Urinary bladder (tissue), 4 donors: Measurements from ENCODE around the gene MAD2L1. TPM values are rescaled to one million over a fixed set of nuclear protein-coding genes. Genes with fewer than 3 reads are reported as not detected.
A peak's percentile ranks its signal among the peaks of the same experiment; 100 is the strongest.

Source experiments
- DNase-seq: peaks from one replicate; pipeline ENCODE4 v3.0.0-alpha.2; 2015; ENCODE audit errors: extremely low spot score
- H3K27ac ChIP-seq: one replicate; pipeline ENCODE4 v1.5.1; 2013; ENCODE audit warnings: low read depth, mild to moderate bottlenecking, moderate library complexity
- H3K36me3 ChIP-seq: one replicate; pipeline ENCODE4 v1.6.1; 2013; ENCODE audit warnings: mild to moderate bottlenecking, moderate library complexity; ENCODE audit not compliant: insufficient read depth
- H3K4me1 ChIP-seq: one replicate; pipeline ENCODE4 v1.6.1; 2013; ENCODE audit warnings: mild to moderate bottlenecking, moderate library complexity; ENCODE audit not compliant: insufficient read depth
- H3K4me3 ChIP-seq: one replicate; pipeline ENCODE4 v1.5.1; 2013; ENCODE audit warnings: low read depth, low read length
- WGBS: extraction: QIAGEN DNeasy Blood & Tissue Kit; methylation state at CpG from one replicate; pipeline ENCODE4 v1.1.7; 2013; 5-methylcytosine and 5-hydroxymethylcytosine counted together
- polyA plus RNA-seq: library from polyadenylated mRNA; stranded (reverse); fragments of 200-250 nt; gene quantifications from one replicate; pipeline ENCODE4 v1.2.3, GENCODE V29; 2013
- total RNA-seq: library from RNA; depleted of rRNA; stranded (reverse); fragments of >200 nt; gene quantifications from one replicate; pipeline ENCODE4 v1.2.3, GENCODE V29; 2014
- donor health status: healthy with polysubstance abuse.
- donor health status: healthy.

The MAD2L1 gene
- total and polyA plus RNA-seq, 2 donors = 4.0 to 15.5 TPM

- no peak overlapping the region for H3K27ac ChIP-seq
- H3K4me3 ChIP-seq = no peak overlapping the region
- no peaks in the 10 kb centered on the region for H3K36me3 ChIP-seq
- WGBS = 66% methylated on average over 1 of the region's 1 CpG
- no peak for DNase-seq
- H3K4me1 ChIP-seq = no peaks in the 10 kb centered on the region
These were observed 15.4 kb downstream of the MAD2L1 start for GRCh38 chr4:120051253-120051652.

GRCh38 chr4:120049732-120050494 is 16.7 kb downstream of the MAD2L1 start:
- WGBS = 40% methylated on average over 11 of the region's 11 CpGs

GRCh38 chr4:120043828-120044227 is 22.8 kb downstream of the MAD2L1 start:
- no peak for DNase-seq
- Histone ChIP-seq H3K4me1 (no peaks in the 10 kb centered on the region), H3K36me3 (no peaks in the 10 kb centered on the region), H3K27ac (no peak overlapping the region), H3K4me3 (no peak overlapping the region)
- 91% methylated on average over 4 of the region's 4 CpGs for WGBS

More at GRCh38 chr4:120049732-120050494, 16.7 kb downstream of the MAD2L1 start:
- H3K4me3 ChIP-seq = no peak overlapping the region
- H3K36me3 ChIP-seq = no peaks in the 10 kb centered on the region
- no peak overlapping the region for H3K27ac ChIP-seq
- no peaks in the 10 kb centered on the region for H3K4me1 ChIP-seq
- peak; percentile 66 for DNase-seq

GRCh38 chr4:120037411-120037810 is 29.2 kb downstream of the MAD2L1 start:
- no peak for DNase-seq
- no peaks in the 10 kb centered on the region for H3K36me3 ChIP-seq
- H3K27ac ChIP-seq = no peak overlapping the region
- no peak overlapping the region for H3K4me3 ChIP-seq
- 71% methylated on average over 2 of the region's 2 CpGs for WGBS
- H3K4me1 ChIP-seq = no peaks in the 10 kb centered on the region

GRCh38 chr4:120034913-120035312 is 31.7 kb downstream of the MAD2L1 start:
- DNase-seq = no peak
- peaks cover 2% of the 10 kb centered on the region for H3K4me1 ChIP-seq
- 64% methylated on average over 2 of the region's 2 CpGs for WGBS
- H3K27ac ChIP-seq = no peak overlapping the region
- H3K36me3 ChIP-seq = no peaks in the 10 kb centered on the region
- H3K4me3 ChIP-seq = no peak overlapping the region

- Histone ChIP-seq H3K4me1 (peaks cover 2% of the 10 kb centered on the region), H3K27ac (no peak overlapping the region), H3K36me3 (no peaks in the 10 kb centered on the region), H3K4me3 (no peak overlapping the region)
- no peak for DNase-seq
- 96% methylated on average over 2 of the region's 2 CpGs for WGBS
These were observed 39.8 kb downstream of the MAD2L1 start for GRCh38 chr4:120026853-120027252.

GRCh38 chr4:120025516-120025915 is 41.1 kb downstream of the MAD2L1 start:
- Histone ChIP-seq H3K27ac (no peak overlapping the region), H3K4me3 (no peak overlapping the region), H3K4me1 (no peaks in the 10 kb centered on the region), H3K36me3 (no peaks in the 10 kb centered on the region)
- WGBS = 64% methylated on average over 1 of the region's 1 CpG
- no peak for DNase-seq

GRCh38 chr4:120018786-120019185 is 47.9 kb downstream of the MAD2L1 start:
- no peak overlapping the region for H3K4me3 ChIP-seq
- H3K4me1 ChIP-seq = no peaks in the 10 kb centered on the region
- H3K36me3 ChIP-seq = no peaks in the 10 kb centered on the region
- DNase-seq = no peak
- 86% methylated on average over 1 of the region's 1 CpG for WGBS
- H3K27ac ChIP-seq = no peak overlapping the region

GRCh38 chr4:120017939-120018692 is 48.5 kb downstream of the MAD2L1 start:
- no peak overlapping the region for H3K27ac ChIP-seq
- 91% methylated on average over 6 of the region's 6 CpGs for WGBS
- no peaks in the 10 kb centered on the region for H3K36me3 ChIP-seq
- no peaks in the 10 kb centered on the region for H3K4me1 ChIP-seq
- DNase-seq = no peak
- no peak overlapping the region for H3K4me3 ChIP-seq

GRCh38 chr4:120011725-120012124 is 54.9 kb downstream of the MAD2L1 start:
- Histone ChIP-seq H3K27ac (no peak overlapping the region), H3K36me3 (no peaks in the 10 kb centered on the region), H3K4me3 (no peak overlapping the region), H3K4me1 (no peaks in the 10 kb centered on the region)
- DNase-seq = no peak
- 84% methylated on average over 2 of the region's 2 CpGs for WGBS

- H3K36me3 ChIP-seq = no peaks in the 10 kb centered on the region
- H3K4me3 ChIP-seq = no peak overlapping the region
- H3K4me1 ChIP-seq = no peaks in the 10 kb centered on the region
- no peak for DNase-seq
- H3K27ac ChIP-seq = no peak overlapping the region
- 93% methylated on average over 4 of the region's 4 CpGs for WGBS
These were observed 56.0 kb downstream of the MAD2L1 start for GRCh38 chr4:120010646-120011045.

- WGBS = 87% methylated on average over 2 of the region's 2 CpGs
- Histone ChIP-seq H3K4me3 (no peak overlapping the region), H3K27ac (no peak overlapping the region), H3K4me1 (no peaks in the 10 kb centered on the region), H3K36me3 (no peaks in the 10 kb centered on the region)
- no peak for DNase-seq
These were observed 56.9 kb downstream of the MAD2L1 start for GRCh38 chr4:120009731-120010130.

GRCh38 chr4:120008957-120009356 is 57.7 kb downstream of the MAD2L1 start:
- no peak overlapping the region for H3K4me3 ChIP-seq
- H3K36me3 ChIP-seq = no peaks in the 10 kb centered on the region
- no peaks in the 10 kb centered on the region for H3K4me1 ChIP-seq
- WGBS = 96% methylated on average over 4 of the region's 4 CpGs
- no peak overlapping the region for H3K27ac ChIP-seq
- no peak for DNase-seq

- WGBS = 52% methylated on average over 5 of the region's 5 CpGs
- DNase-seq = no peak
- Histone ChIP-seq H3K27ac (no peak overlapping the region), H3K36me3 (no peaks in the 10 kb centered on the region), H3K4me3 (no peak overlapping the region), H3K4me1 (no peaks in the 10 kb centered on the region)
These were observed 58.7 kb downstream of the MAD2L1 start for GRCh38 chr4:120007896-120008436.
